CD4-positive, CD25-positive, alpha-beta regulatory T cell (primary cell): ENCODE data around the gene AMY2A. TPM values are rescaled to one million over a fixed set of nuclear protein-coding genes. Genes with fewer than 3 reads are reported as not detected.
"Not testable (repeated sequence)": the region's sequence is repeated elsewhere in the genome, so short reads cannot be mapped to it uniquely, and the experiment has no call there.

Source experiments
- ATAC-seq, 2 donors: fragments of 150-1000 bp; cut with Tn5 transposase; one replicate each; pipeline ENCODE4 v1.10.0; 2021; ENCODE audit warnings: low read depth in 2 of 2, moderate number of reproducible peaks in 2 of 2, moderate library complexity in 1 of 2
- DNase-seq, 3 donors: peaks; one replicate each; pipeline versions ENCODE4 v3.0.0 to v3.0.0-alpha.2; 2012 to 2022; ENCODE audit warnings: mixed read lengths in 1 of 3
- H3K27ac ChIP-seq: one replicate; pipeline ENCODE4 v1.7.0; 2013; ENCODE audit warnings: mild to moderate bottlenecking, low read length; ENCODE audit not compliant: insufficient read depth, poor library complexity, severe bottlenecking
- H3K27me3 ChIP-seq: one replicate; pipeline ENCODE4 v1.7.0; 2013; ENCODE audit warnings: low read length; ENCODE audit not compliant: control insufficient read depth, insufficient read depth
- H3K36me3 ChIP-seq: one replicate; pipeline ENCODE4 v1.7.0; 2013; ENCODE audit warnings: mild to moderate bottlenecking, low read length, moderate library complexity; ENCODE audit not compliant: control insufficient read depth, insufficient read depth
- H3K4me1 ChIP-seq: 2 replicates; pipeline ENCODE4 v1.7.0; 2013; ENCODE audit warnings: mild to moderate bottlenecking, low read length; ENCODE audit not compliant: insufficient read depth, control insufficient read depth, poor library complexity, severe bottlenecking
- H3K4me3 ChIP-seq: one replicate; pipeline ENCODE4 v1.7.0; 2013; ENCODE audit warnings: low read depth, mild to moderate bottlenecking, low read length, moderate library complexity
- H3K9me3 ChIP-seq, 2 experiments: 1 replicate in 1 of 2; 2 replicates in 1 of 2; pipeline ENCODE4 v1.7.0; 2013; ENCODE audit warnings: low read length in 2 of 2, mild to moderate bottlenecking in 1 of 2, moderate library complexity in 1 of 2; ENCODE audit not compliant: control insufficient read depth in 2 of 2
- H3K27ac Mint-ChIP-seq, 3 donors: one replicate each; pipeline ENCODE4 v1.8.0; 2020 to 2022; ENCODE audit warnings: mild to moderate bottlenecking in 3 of 3, mixed read lengths in 3 of 3, moderate library complexity in 2 of 3
- H3K27me3 Mint-ChIP-seq: one replicate; pipeline ENCODE4 v1.8.0; 2022; ENCODE audit warnings: mild to moderate bottlenecking, mixed read lengths
- H3K36me3 Mint-ChIP-seq: one replicate; pipeline ENCODE4 v1.8.0; 2020; ENCODE audit warnings: mixed read lengths
- H3K4me1 Mint-ChIP-seq, 4 donors: one replicate each; pipeline ENCODE4 v1.8.0; 2020 to 2022; ENCODE audit warnings: mixed read lengths in 4 of 4, mild to moderate bottlenecking in 1 of 4
- H3K4me3 Mint-ChIP-seq, 4 donors: one replicate each; pipeline ENCODE4 v1.8.0; 2020 to 2022; ENCODE audit warnings: mild to moderate bottlenecking in 4 of 4, mixed read lengths in 4 of 4, moderate library complexity in 3 of 4
- H3K9me3 Mint-ChIP-seq, 7 donors: one replicate each; pipeline ENCODE4 v1.8.0; 2020 to 2022; ENCODE audit warnings: mixed read lengths in 7 of 7, mild to moderate bottlenecking in 3 of 7, moderate library complexity in 2 of 7
- polyA plus RNA-seq, 4 donors: library from polyadenylated mRNA; unstranded; fragments of 300-500 nt; fragmentation: Illumina TruSeq; gene quantifications; one replicate each; pipeline ENCODE4 v1.2.3, GENCODE V29; 2021
- total RNA-seq: library from RNA; stranded (reverse); gene quantifications from one replicate; pipeline ENCODE4 v1.2.3, GENCODE V29; 2022

Gene AMY2A
- not detected for total RNA-seq
- polyA plus RNA-seq: not detected

DNA sequence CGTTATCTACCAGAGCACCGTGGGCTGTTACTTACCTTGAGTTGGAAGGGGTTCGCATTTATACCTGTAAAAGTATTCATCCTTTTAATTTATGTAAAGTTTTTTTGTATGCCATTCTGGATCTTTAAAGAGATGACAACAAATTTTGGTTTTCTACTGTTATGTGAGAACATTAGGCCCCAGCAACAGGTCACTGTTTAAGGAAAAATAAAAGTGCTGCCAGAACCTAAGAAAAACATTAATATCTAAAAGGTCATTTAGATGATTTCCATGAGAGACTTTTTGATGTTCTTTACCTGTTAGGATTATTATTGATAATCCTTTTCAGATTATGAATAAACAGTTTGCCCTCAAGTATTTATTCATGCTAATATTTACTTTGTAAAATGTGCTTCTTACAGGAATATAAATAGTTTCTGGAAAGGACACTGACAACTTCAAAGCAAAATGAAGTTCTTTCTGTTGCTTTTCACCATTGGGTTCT, at the start of gene AMY2A:
Gene AMY2A, plus strand, starts transcription at position 434 of the 484 bp plus-strand sequence. Its CDS starts 14 bp downstream, at position 448.
- H3K27me3 ChIP-seq, H3K4me3 ChIP-seq, H3K9me3 ChIP-seq, H3K4me1 Mint-ChIP-seq, H3K36me3 Mint-ChIP-seq, H3K36me3 ChIP-seq, H3K27ac ChIP-seq, H3K4me3 Mint-ChIP-seq, H3K4me1 ChIP-seq, H3K27me3 Mint-ChIP-seq, ATAC-seq, H3K9me3 Mint-ChIP-seq, H3K27ac Mint-ChIP-seq, DNase-seq: not testable (repeated sequence)

DNA sequence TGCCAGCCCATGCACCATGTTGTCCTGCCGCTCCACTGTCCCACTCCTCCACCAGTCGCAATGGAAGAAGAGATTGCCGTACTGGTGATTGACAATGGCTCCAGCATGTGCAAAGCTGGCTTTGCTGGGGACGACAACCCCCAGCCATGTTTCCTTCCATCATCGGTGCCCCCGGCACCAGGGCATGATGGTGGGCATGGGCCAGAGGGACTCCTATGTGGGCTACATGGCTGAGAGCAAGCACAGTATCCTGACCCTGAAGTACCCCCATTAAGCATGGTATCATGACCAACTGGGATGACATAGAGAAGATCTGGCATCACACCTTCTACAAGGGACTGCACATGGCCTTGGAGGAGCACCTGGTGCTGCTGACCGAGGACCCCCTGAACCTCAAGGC, 47.7 kb upstream of the AMY2A start:
- H3K4me3 ChIP-seq: no peak overlapping the region
- ATAC-seq (no peak), DNase-seq (no peak)
- peaks cover 0 to 4% (median 0%) of the 10 kb centered on the region in 4 donors for H3K4me1 Mint-ChIP-seq
- H3K27ac ChIP-seq: no peak overlapping the region
- H3K27me3 ChIP-seq: no peaks in the 10 kb centered on the region
- no peaks in the 10 kb centered on the region for H3K4me1 ChIP-seq
- peaks cover 22% of the 10 kb centered on the region for H3K36me3 Mint-ChIP-seq
- no peak overlapping the region for H3K27ac Mint-ChIP-seq
- H3K9me3 Mint-ChIP-seq: peaks cover 0 to 1% (median 0%) of the 10 kb centered on the region in 7 donors
- H3K36me3 ChIP-seq: peaks cover 2% of the 10 kb centered on the region
- H3K27me3 Mint-ChIP-seq: no peaks in the 10 kb centered on the region
- H3K9me3 ChIP-seq: no peaks in the 10 kb centered on the region
- no peak overlapping the region for H3K4me3 Mint-ChIP-seq

DNA sequence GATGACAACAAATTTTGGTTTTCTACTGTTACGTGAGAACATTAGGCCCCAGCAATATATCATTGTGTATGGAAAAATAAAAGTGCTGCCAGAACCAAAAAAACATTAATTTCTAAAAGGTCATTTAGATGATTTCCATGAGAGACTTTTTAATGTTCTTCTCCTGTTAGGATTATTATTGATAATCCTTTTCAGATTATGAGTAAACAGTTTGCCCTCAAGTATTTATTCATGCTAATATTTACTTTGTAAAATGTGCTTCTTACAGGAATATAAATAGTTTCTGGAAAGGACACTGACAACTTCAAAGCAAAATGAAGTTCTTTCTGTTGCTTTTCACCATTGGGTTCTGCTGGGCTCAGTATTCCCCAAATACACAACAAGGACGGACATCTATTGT, 45.9 kb upstream of the AMY2A start, which contains the start of gene AMY2B:
Gene AMY2B, plus strand, starts transcription at position 301 of the 400 bp plus-strand sequence. Its CDS starts 14 bp downstream, at position 315.
- not testable (repeated sequence) for H3K27ac ChIP-seq, H3K4me1 Mint-ChIP-seq, H3K27me3 Mint-ChIP-seq, H3K36me3 ChIP-seq, H3K4me1 ChIP-seq, H3K4me3 Mint-ChIP-seq, H3K27me3 ChIP-seq, H3K27ac Mint-ChIP-seq, H3K9me3 Mint-ChIP-seq, H3K4me3 ChIP-seq, ATAC-seq, DNase-seq, H3K9me3 ChIP-seq
- peaks cover 25% of the 10 kb centered on the region for H3K36me3 Mint-ChIP-seq

DNA sequence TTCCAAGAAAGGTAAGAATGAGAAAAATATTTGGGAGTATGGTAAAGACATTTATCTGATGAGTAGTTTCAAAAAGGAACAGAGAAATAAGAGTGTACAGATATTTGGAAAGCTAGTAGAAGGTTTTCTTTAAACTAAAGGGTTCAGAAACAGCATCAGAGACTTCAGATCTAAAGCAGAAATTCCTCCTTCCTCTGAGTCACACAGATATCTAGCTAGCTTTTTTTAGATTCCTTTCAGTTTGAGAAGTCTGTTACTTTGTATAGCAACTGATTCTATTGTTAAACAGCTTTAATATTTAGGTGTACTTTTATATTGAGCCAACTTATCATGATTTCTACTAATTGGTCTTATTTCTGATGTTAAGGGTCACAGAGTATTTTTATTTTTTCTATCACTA, 41.2 kb upstream of the AMY2A start:
- H3K27ac Mint-ChIP-seq: peak overlapping the region in 1 of 3 donors; percentile 88
- no peaks in the 10 kb centered on the region for H3K9me3 Mint-ChIP-seq
- ATAC-seq: no peak
- Histone ChIP-seq H3K4me1 (no peaks in the 10 kb centered on the region), H3K4me3 (no peak overlapping the region), H3K27ac (no peak overlapping the region), H3K36me3 (no peaks in the 10 kb centered on the region), H3K27me3 (no peaks in the 10 kb centered on the region), H3K9me3 (no peaks in the 10 kb centered on the region)
- H3K36me3 Mint-ChIP-seq: peaks cover 25% of the 10 kb centered on the region
- DNase-seq: no peak
- no peaks in the 10 kb centered on the region for H3K4me1 Mint-ChIP-seq
- no peaks in the 10 kb centered on the region for H3K27me3 Mint-ChIP-seq
- no peak overlapping the region for H3K4me3 Mint-ChIP-seq

DNA sequence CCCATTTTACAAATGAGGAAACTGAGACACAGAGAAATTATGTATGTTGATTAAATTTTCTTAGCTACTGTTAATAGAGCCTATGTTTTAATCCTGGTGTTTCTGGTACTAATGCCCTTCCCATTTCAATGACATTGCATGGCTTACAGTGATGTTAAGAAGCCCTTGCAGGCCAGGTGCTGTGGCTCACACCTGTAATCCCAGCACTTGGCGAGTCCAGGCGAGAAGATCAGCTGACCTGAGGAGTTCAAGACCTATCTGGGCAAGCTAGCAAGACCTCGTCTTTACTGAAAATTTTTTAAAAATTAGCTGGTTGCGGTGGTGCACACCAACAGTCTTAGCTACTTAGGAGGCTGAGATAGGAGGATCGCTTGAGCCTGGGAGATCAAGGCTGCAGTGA, 40.4 kb upstream of the AMY2A start:
- H3K4me1 Mint-ChIP-seq, H3K4me3 Mint-ChIP-seq, H3K4me3 ChIP-seq, H3K9me3 Mint-ChIP-seq, H3K27me3 Mint-ChIP-seq, H3K4me1 ChIP-seq, H3K27ac ChIP-seq, DNase-seq, H3K36me3 ChIP-seq, H3K27me3 ChIP-seq, H3K9me3 ChIP-seq, ATAC-seq: not testable (repeated sequence)
- peak overlapping the region in 1 of 3 donors; percentile 88 for H3K27ac Mint-ChIP-seq
- peaks cover 25% of the 10 kb centered on the region for H3K36me3 Mint-ChIP-seq

DNA sequence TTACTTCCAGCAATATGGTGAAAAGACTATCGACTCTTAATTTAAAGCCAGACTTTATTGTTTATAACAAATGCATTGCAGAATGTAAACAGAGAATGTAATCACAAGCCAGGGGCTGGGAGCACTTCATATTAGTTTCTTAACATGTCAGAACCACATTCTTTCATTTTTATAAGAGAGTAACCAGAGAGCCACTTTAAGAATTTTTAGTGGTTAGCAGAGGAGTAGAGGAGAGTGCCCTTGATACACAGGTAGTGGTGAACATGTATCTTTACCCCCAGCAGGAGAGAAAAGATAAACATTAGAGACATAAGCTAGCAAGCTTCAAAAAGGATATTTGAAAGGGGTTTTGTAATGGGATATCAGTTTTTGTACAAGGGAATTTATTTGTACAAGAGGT, 34.8 kb upstream of the AMY2A start:
- H3K27ac ChIP-seq: no peak overlapping the region
- ATAC-seq (no peak), DNase-seq (no peak)
- H3K36me3 ChIP-seq: no peaks in the 10 kb centered on the region
- H3K27me3 Mint-ChIP-seq: peaks cover 4% of the 10 kb centered on the region
- no peaks in the 10 kb centered on the region for H3K4me1 Mint-ChIP-seq
- no peak overlapping the region for H3K4me3 Mint-ChIP-seq
- H3K4me1 ChIP-seq: no peaks in the 10 kb centered on the region
- no peaks in the 10 kb centered on the region for H3K27me3 ChIP-seq
- no peaks in the 10 kb centered on the region for H3K9me3 ChIP-seq
- no peak overlapping the region for H3K27ac Mint-ChIP-seq
- H3K36me3 Mint-ChIP-seq: peaks cover 6% of the 10 kb centered on the region
- H3K9me3 Mint-ChIP-seq: peaks cover 0 to 1% (median 0%) of the 10 kb centered on the region in 7 donors
- no peak overlapping the region for H3K4me3 ChIP-seq

DNA sequence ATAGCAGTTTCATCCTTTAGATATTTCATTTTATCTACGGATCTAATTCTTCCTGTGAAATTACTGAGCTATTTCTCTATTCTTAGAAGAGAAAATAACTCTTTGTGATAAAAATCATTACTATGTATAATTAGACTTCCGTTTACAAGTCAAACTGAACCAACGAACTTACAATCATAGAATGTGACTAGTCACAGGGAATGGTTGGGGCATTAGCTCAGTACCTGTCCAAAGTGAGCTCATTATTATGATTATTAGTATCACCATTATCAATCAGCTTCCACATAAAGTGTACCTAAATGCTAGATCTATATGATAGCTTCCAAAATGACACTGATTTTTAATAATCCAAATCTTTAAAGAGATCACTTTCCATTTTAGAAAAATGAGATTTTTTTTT, 33.3 kb upstream of the AMY2A start:
- peaks cover 4% of the 10 kb centered on the region for H3K27me3 Mint-ChIP-seq
- Histone ChIP-seq H3K4me1 (no peaks in the 10 kb centered on the region), H3K27ac (no peak overlapping the region), H3K27me3 (no peaks in the 10 kb centered on the region), H3K4me3 (no peak overlapping the region), H3K9me3 (no peaks in the 10 kb centered on the region), H3K36me3 (no peaks in the 10 kb centered on the region)
- ATAC-seq: no peak
- no peak for DNase-seq
- no peak overlapping the region for H3K4me3 Mint-ChIP-seq
- H3K36me3 Mint-ChIP-seq: peaks cover 3% of the 10 kb centered on the region
- peaks cover 0 to 4% (median 2%) of the 10 kb centered on the region in 7 donors for H3K9me3 Mint-ChIP-seq
- no peak overlapping the region for H3K27ac Mint-ChIP-seq
- H3K4me1 Mint-ChIP-seq: no peaks in the 10 kb centered on the region

DNA sequence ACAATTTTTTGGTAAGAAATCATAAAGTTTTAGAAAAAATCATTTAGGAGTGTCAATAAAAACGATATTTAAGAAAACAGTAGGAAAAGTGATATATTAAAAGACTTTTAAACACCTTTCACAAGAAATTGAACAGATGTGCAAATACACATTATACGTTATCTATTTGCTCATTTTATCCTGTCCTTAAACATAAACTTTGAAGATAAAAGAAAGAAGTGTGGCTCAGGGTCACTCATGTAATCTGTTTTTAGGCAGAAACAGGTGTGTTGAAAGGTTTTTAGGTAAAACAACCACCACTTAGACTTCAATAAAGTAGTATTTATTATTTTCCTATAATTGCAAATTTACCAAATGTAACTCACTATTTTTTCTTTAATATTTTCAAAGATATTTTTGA, 32.7 kb upstream of the AMY2A start:
- ATAC-seq (no peak), DNase-seq (no peak)
- H3K36me3 ChIP-seq: no peaks in the 10 kb centered on the region
- H3K4me1 ChIP-seq: no peaks in the 10 kb centered on the region
- H3K9me3 ChIP-seq: peaks cover 0 to 3% of the 10 kb centered on the region in 2 experiments
- Mint-ChIP-seq H3K36me3 (peaks cover 3% of the 10 kb centered on the region), H3K27ac (no peak overlapping the region), H3K27me3 (peaks cover 4% of the 10 kb centered on the region), H3K4me1 (no peaks in the 10 kb centered on the region), H3K9me3 (peaks cover 0 to 7% (median 3%) of the 10 kb centered on the region in 7 donors), H3K4me3 (no peak overlapping the region)
- H3K27ac ChIP-seq: no peak overlapping the region
- no peaks in the 10 kb centered on the region for H3K27me3 ChIP-seq
- H3K4me3 ChIP-seq: no peak overlapping the region
